GM18909 (cell line): ENCODE data around the gene DAPK1.

Experiments
- ATAC-seq: cut with Tn5 transposase; IDR thresholded peaks from one replicate; pipeline ENCODE4 v1.9.1; 2021; ENCODE audit warnings: mild to moderate bottlenecking; ENCODE audit not compliant: unreplicated experiment, poor library complexity

Gene DAPK1

GRCh38 chr9:87675906-87676515 is 178.3 kb downstream of the DAPK1 start:
- ATAC-seq = no peak

GRCh38 chr9:87676976-87677775 is 179.5 kb downstream of the DAPK1 start:
- ATAC-seq = no peak

- ATAC-seq = no peak
Measured at GRCh38 chr9:87677776-87678587, 180.3 kb downstream of the DAPK1 start.

- ATAC-seq = no peak
Measured at GRCh38 chr9:87678650-87679355, 181.1 kb downstream of the DAPK1 start.

- no peak for ATAC-seq
Measured at GRCh38 chr9:87681271-87682061, 183.8 kb downstream of the DAPK1 start.

GRCh38 chr9:87682085-87682484 is 184.4 kb downstream of the DAPK1 start:
- no peak for ATAC-seq

GRCh38 chr9:87682618-87683017 is 185.0 kb downstream of the DAPK1 start:
- ATAC-seq = no peak

GRCh38 chr9:87683751-87684626 is 186.3 kb downstream of the DAPK1 start:
- ATAC-seq = no peak

- no peak for ATAC-seq
Measured at GRCh38 chr9:87684627-87685219, 187.1 kb downstream of the DAPK1 start.

GRCh38 chr9:87685441-87685840 is 187.8 kb downstream of the DAPK1 start:
- no peak for ATAC-seq

- ATAC-seq = no peak
Measured at GRCh38 chr9:87685871-87686519, 188.3 kb downstream of the DAPK1 start.

- ATAC-seq = no peak
Measured at GRCh38 chr9:87686520-87687090, 188.9 kb downstream of the DAPK1 start.

GRCh38 chr9:87687207-87687606 is 189.5 kb downstream of the DAPK1 start:
- no peak for ATAC-seq

GRCh38 chr9:87694236-87694755 is 196.6 kb downstream of the DAPK1 start:
- no peak for ATAC-seq

GRCh38 chr9:87695523-87695922 is 197.9 kb downstream of the DAPK1 start:
- ATAC-seq = no peak

GRCh38 chr9:87696641-87697040 is 199.0 kb downstream of the DAPK1 start:
- no peak for ATAC-seq

- ATAC-seq = no peak
Measured at GRCh38 chr9:87698069-87698809, 200.6 kb downstream of the DAPK1 start.
